Activated CD4-positive, alpha-beta T cell treated with anti-CD3 and anti-CD28 coated beads, Interleukin-2, amount 10 ng/mL, durations not matched to agents 24 days and 14 days (primary cell): Measurements from ENCODE around the gene PRUNE1. TPM values are rescaled to one million over a fixed set of nuclear protein-coding genes. Genes with fewer than 3 reads are reported as not detected.

Experiments used
- total RNA-seq: library from RNA; stranded (reverse); gene quantifications from 2 replicates; pipeline ENCODE4 v1.2.3, GENCODE V29; 2022

The PRUNE1 gene
- total RNA-seq, 1 donor from 2014 or later = 13.3 TPM

Other genes starting within 250 kb of the PRUNE1 start
- gene CTSS, start 242.7 kb upstream of the PRUNE1 start, total RNA-seq = 26.9 and 28.3 TPM in 2 replicates
- 1.3 and 2.1 TPM in 2 replicates for gene CTSK, start 200.2 kb upstream of the PRUNE1 start, total RNA-seq
- gene ARNT, start 131.8 kb upstream of the PRUNE1 start, total RNA-seq = 30.3 and 33.6 TPM in 2 replicates
- not detected in 2 replicates for gene CTXND2, start 121.3 kb upstream of the PRUNE1 start, total RNA-seq
- gene SETDB1, start 82.1 kb upstream of the PRUNE1 start, total RNA-seq = 56.2 and 62.3 TPM in 2 replicates
- gene CERS2, start 33.6 kb upstream of the PRUNE1 start, total RNA-seq = 195 TPM in 2 replicates
- 0.12 TPM in 1 of 2 replicates, not detected in the other for gene ANXA9, start 26.2 kb upstream of the PRUNE1 start, total RNA-seq
- gene MINDY1, start 1.5 kb upstream of the PRUNE1 start, total RNA-seq = 11.5 and 12.5 TPM in 2 replicates
- gene BNIPL, start 28.1 kb downstream of the PRUNE1 start, total RNA-seq = 0.85 and 1.8 TPM in 2 replicates
- gene C1orf56, start 39.3 kb downstream of the PRUNE1 start, total RNA-seq = 1.0 and 1.2 TPM in 2 replicates
- gene CDC42SE1, start 51.2 kb downstream of the PRUNE1 start, total RNA-seq = 189 and 190 TPM in 2 replicates
- gene MLLT11, start 51.9 kb downstream of the PRUNE1 start, total RNA-seq = 2.9 and 3.0 TPM in 2 replicates
- gene GABPB2, start 62.3 kb downstream of the PRUNE1 start, total RNA-seq = 19.4 and 20.3 TPM in 2 replicates
- 2.3 and 2.5 TPM in 2 replicates for gene SEMA6C, start 138.2 kb downstream of the PRUNE1 start, total RNA-seq
- 29.4 and 32.5 TPM in 2 replicates for gene TNFAIP8L2, start 148.2 kb downstream of the PRUNE1 start, total RNA-seq
- 4.7 and 5.2 TPM in 2 replicates for gene LYSMD1, start 157.5 kb downstream of the PRUNE1 start, total RNA-seq
- gene SCNM1, start 157.7 kb downstream of the PRUNE1 start, total RNA-seq = 96.7 and 100 TPM in 2 replicates
- gene TMOD4, start 167.5 kb downstream of the PRUNE1 start, total RNA-seq = 1.3 and 1.8 TPM in 2 replicates
- 86.7 and 92.3 TPM in 2 replicates for gene VPS72, start 181.7 kb downstream of the PRUNE1 start, total RNA-seq
- 97.7 and 98.7 TPM in 2 replicates for gene PIP5K1A, start 190.1 kb downstream of the PRUNE1 start, total RNA-seq
- 288 and 304 TPM in 2 replicates for gene PSMD4, start 246.3 kb downstream of the PRUNE1 start, total RNA-seq